ENCODE measurements around the gene IQSEC3. TPM values are rescaled to one million over a fixed set of nuclear protein-coding genes. Genes with fewer than 3 reads are reported as not detected.

The IQSEC3 gene
- total RNA-seq, 4 donors from 2014 or later, result 0.65 to 10.5 (median 0.76) TPM

GRCh38 chr12:198705-199104 is 132.1 kb downstream of the IQSEC3 start:
- TF ChIP-seq CTCF (IDR thresholded peaks at IDR 0.05; ENCODE audit: low read depth), result no peak

- TF ChIP-seq CTCF (IDR thresholded peaks at IDR 0.05; ENCODE audit: low read depth), result no peak
These were observed 134.8 kb downstream of the IQSEC3 start for GRCh38 chr12:201361-201760.

- TF ChIP-seq CTCF (IDR thresholded peaks at IDR 0.05; ENCODE audit: low read depth), result no peak
These were observed 135.6 kb downstream of the IQSEC3 start for GRCh38 chr12:202081-202731.

GRCh38 chr12:203074-203461 is 136.5 kb downstream of the IQSEC3 start:
- no peak for TF ChIP-seq CTCF (IDR thresholded peaks at IDR 0.05; ENCODE audit: low read depth)

- no peak for TF ChIP-seq CTCF (IDR thresholded peaks at IDR 0.05; ENCODE audit: low read depth)
These were observed 137.1 kb downstream of the IQSEC3 start for GRCh38 chr12:203462-204260.

- TF ChIP-seq CTCF (IDR thresholded peaks at IDR 0.05; ENCODE audit: low read depth), result no peak
These were observed 137.7 kb downstream of the IQSEC3 start for GRCh38 chr12:204261-204678.

GRCh38 chr12:205026-205425 is 138.5 kb downstream of the IQSEC3 start:
- TF ChIP-seq CTCF (IDR thresholded peaks at IDR 0.05; ENCODE audit: low read depth), result no peak

All from subcutaneous adipose tissue (tissue), 4 donors.